ENCODE data around the gene GRK4. TPM values are rescaled to one million over a fixed set of nuclear protein-coding genes. Genes with fewer than 3 reads are reported as not detected.
"Not testable (repeated sequence)": the region's sequence is repeated elsewhere in the genome, so short reads cannot be mapped to it uniquely, and the experiment has no call there.

The GRK4 gene
- polyA plus RNA-seq, 1 donor = 11.2 TPM

DNA sequence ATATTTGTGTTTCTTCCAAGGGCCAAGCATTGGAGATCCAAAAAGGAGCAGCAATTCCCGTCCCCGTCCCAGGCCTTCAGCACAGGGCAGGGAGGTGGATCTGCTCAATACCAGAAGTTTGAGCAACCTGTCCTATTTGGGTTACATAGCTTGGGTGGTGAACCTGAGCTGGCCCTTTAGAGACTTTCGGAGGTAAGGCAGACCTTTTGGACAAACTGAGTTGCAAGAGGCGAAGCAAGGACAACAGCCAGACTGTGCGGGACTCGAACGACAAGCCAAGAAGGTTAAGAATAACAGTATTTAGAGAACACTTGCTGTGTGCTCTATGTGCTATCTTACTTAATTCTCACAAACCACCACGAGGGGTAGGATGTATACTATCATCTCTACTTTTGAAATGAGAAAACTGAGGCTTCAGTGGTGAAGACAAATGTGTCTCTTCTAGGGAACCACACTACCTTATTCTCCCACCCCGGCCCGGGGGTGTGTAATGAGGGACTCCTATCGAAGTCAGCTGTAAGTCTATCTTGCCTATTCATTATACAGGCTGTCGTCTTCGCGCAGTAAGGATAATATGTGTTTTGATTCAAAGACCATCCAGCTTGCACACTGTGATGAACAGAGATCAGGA, 1.4 kb upstream of the GRK4 start:
- no peak for DNase-seq

DNA sequence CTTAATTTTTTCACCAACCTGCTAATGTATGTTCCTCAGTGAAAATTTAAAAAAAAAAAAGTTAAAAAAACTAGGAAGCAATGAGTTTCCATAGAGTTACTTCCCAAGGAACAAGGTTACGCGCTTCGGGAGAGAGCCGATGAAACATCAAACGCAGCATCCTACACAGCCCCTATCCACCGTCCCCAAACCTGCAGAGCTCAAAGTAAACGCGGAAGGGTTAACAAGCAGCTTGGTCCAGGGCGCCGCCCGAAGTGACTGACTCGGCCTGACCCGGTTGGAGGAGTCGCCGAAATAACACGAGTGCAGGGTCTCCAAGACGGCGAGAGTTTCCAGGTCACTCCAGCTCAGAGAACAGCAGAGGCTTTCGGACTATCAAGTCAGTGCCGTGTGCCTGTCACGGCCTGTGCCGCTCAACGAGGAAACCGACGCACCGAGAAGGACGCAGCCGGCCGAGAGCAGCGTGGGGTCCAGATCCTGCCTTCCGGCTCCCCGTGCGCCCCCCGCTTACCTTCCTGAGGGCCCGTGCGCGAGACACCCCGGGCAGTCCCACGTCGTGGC, 677 bp upstream of the GRK4 start:
- no peak for DNase-seq

DNA sequence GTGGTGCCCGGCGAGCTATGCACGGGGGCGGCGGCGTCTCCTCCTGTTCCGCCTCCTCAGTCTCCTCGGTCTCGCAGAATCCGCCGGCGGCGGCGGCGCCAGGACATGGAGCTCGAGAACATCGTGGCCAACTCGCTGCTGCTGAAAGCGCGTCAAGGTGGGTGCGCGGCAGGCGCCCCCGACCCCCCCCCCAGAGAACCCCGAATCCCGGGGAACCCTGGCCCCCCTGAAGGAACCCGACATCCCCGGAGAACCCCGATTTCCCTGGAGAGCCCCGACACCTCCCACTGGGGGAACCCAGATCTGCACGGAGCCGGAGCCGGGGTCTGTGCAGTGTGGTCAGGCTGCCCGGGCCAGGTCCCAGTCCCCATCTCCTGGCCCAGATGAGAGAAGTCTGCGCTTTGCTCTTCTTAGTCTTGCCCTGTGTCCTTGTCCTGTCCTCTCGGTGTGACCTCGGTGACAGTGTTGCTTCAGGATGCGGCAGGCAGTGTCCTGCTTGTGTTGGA, 648 bp downstream of the GRK4 start:
- no peak for DNase-seq

DNA sequence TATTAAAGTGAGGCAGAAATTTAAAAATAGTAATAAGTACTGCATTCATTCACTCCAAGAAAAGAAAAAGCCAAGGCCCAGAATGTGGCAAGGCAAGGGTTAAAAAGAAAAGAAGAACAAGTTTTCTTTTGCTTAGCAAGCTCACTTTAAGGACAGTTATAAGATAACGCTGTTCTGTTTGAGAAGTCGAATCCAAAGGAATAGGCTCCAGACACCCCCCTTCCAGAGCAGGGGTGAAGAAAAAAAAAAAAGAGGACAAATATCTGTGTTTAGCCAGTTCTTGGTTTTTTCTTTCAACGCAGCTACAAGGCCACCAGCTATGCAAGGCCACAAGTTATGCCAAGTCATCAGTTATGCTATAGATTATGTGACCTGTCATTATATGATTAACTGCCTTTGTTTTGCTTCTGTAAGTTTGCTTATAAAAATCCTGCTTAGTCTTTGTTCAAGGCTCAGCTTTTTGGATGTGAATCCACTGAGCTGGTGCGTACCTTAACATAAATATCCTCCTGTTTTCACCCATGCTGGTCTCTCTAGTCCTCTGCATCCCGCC, 1.4 kb downstream of the GRK4 start:
- no peak for DNase-seq

DNA sequence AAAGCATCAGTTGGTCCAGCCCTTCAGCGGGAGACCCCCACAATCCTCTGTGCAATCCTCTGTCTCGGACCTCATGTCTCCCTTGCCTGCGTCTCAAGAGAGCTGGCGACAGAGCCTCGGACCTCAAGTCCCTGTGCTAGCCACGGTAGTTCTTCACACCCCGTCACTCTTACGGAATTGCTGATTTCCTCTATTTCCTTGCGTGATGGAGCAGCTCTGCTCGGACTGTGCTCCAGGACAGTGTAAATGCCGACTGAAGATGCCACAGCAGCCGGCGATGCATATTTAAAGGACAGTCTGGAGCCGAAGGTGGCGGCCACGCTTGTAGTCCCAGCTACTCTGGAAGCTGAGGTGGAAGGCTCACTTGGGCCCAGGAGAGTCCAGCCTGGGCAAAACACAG, 1.9 kb downstream of the GRK4 start:
- no peak for DNase-seq

DNA sequence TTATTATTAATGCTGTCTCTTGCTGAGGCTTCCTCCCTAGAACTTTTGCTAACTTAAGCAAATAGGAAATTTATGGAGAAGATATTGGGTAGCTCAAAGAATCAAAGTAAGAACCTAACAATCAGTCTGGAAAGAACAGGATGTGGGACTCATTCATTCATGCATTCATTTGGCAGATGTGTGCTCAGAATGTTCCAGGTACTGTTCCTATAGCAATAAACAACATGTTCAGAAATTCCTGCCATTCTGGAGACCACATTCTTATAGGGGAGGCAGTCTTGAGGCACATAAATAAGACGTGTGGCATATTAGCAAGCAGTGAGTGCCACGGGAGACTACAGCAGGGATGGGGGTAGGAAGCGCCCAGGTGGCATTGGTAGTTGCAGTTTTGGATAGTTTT, 5.0 kb downstream of the GRK4 start:
- DNase-seq = no peak

DNA sequence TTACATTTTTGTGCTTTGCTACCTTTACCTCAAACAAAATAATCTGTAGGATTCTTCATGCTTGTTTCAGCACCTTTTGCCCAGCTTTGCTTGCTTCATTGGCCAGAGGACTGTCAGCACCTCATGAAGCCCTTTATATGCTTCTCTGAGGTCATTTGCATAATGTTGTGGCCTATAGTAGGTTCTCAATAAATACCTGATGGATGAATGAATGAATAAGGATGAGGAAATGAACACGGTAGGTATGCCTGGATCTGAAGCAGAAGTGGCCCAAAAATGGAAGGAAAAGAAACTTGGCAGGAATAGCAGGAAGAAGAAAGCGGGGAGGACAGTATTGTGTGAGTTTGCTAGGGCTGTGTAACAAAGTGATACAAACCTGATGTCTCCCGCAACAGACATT, 7.9 kb downstream of the GRK4 start:
- no peak for DNase-seq

DNA sequence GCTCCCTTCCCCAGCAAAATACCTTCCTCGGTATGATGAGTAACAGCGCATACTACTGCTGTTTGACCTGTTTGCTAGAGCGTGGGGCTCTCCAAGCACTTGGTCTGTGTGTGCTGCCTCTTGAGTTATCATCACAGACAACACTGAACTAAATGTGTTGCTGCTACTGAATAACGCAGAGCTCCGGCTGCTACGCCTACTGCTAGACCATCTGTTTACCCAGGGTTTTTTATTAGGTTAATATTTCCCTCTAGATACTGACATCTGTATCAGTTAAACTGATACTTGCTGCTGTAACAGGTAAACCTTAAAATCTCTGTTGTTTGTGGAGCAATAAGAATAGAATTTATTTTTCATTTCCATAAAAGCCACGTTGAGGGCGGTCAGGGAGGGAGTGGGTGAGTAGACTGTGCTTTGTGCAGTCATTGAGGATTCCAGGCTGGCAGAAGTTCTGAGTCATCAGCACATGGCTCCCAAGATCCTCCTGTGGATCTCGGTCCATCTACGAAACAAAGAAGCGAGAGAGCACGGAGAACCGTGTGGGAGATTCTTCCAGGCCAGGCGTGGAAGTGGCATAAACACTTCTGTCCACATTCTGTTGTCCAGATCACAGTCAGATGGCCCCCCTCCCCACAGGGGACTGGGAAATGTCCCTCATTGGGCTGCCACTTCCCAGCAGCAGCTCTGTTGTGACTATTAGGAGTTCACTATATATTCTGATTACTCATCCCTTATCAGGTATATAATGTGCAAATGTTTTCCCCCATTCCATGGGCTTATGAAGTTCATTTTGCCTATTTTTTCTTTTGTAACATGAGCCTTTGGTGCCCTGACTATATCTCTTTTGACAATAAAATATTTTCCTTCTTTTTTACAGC, 14.1 kb downstream of the GRK4 start:
- DNase-seq = no peak

DNA sequence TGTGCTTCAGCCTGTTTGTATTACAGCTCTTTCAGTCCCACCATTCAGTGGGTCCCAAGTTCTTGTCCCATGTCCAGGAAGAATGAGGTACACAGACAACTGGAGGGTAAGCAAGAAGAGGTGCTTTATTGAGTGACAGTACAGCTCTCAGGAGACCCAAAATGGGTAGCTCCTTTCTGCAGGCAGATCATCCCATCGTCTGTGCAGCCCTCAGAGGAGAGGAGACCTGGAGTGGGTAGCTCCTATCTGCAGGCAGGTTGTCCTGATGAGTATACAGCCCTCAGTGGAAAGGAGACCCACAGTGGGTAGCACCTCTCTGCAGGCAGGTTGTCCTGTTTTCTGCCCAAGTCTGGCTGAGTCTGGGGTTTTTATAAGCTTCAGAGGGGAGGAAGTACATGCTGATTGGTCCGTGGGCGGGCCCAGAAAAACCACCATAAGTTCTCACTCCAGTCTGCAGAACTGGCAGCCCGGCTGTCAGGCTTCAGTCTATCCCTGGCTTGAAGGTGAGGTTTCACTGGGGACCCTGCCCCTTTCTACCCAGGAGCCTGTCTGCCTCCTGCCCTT, 18.0 kb downstream of the GRK4 start:
- DNase-seq = no peak

DNA sequence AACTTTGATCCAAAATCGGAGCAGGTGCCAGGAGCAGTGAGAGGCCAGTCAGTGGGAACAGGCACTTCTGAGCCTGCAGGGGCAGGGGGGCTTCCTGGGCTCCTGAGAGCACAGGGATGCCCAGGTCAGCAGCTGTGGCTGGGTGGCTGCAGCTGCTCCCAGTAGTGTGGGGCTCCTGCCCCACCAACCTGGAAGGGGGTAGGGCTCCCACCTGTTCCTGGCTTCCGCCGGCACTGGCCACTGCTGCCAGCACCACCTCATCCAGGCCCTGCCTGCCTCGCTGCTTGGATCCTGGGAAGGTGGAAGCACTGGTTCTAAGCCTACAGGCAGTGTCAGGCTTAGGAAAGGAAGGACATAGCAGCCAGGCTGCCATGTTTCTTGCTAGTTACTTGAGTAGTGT, 18.6 kb downstream of the GRK4 start:
- DNase-seq = no peak

DNA sequence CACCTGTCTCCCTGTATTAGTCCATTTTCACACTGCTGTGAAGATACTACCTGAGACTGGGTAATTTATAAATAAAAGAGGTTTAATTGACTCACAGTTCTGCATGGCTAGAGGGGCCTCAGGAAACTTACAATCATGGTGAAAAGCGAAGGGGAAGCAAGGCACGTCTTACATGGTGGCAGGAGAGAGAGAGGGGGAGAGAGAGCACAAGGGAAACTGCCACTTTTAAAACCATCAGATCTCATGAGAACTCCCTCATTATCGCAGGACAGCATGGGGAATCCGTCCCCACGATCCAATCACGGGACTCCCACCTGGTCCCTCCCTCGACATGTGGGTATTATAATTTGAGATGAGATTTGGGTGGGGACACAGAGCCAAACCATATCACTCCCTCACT, 20.3 kb downstream of the GRK4 start:
- not testable (repeated sequence) for DNase-seq

DNA sequence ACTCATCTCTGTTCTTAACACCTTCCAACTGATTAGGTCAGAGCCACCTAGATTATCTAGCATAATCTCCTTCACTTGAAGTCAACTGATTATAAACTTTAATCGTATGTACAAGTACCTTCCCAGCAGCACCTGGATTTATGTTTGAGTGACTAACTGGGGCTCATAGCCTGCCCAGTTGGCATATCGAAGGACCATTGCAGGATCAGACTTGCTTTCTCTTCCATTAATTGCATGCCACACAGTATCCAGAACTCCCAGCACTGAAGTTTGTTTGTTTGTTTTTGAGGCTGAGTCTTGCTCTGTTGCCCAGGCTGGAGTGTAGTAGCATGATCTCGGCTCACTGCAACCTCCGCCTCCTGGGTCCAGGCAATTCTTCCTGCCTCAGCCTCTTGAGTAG, 27.9 kb downstream of the GRK4 start:
- no peak for DNase-seq

DNA sequence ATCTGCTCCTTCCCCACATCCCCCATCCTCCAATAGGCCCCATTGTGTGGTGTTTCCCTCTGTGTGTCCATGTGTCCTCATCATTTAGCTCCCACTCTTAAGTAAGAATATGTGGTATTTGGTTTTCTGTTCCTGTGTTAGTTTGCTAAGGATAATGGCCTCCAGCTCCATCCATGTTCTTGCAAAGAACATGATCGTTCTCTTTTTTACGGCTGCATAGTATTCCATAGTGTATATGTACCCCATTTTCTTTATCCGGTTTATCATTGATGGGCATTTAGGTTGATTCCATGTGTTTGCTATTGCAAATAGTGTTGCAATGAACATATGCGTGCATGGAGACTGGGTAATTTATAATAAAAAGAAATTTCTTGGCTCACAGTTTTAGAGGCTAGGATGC, 31.5 kb downstream of the GRK4 start:
- no peak for DNase-seq

DNA sequence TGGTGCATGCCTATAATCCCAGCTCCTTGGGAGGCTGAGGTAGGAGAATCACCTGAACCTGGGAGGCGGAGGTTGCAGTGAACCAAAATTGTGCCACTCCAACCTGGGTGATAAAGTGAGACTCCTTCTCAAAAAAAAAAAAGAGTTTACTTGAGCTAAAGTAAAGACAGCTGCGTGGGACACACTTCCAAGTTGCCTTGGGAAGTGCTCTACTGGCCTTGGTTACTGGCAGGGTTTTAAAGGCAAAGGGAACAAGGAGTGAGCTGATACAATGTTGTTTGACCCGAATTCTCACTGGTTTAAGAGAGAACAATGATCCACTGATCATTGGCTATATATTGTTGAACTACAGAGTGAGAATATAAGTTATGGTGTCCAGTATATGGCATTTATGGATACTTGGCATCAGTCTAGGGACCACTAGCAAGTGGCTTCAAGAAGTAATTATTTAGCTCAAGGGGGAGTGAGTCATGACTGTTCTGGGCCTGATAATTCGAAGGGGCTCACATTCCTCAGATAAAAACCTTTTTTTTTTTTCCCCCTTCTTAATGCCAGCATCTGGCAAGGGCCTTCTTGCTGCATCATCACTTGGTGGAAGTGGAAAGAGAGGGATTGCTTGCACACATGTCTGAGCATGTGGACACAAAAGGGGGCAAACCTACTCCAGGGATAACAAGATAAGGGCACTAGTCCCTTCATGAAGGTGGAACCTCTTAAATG, 32.3 kb downstream of the GRK4 start:
- no peak for DNase-seq

DNA sequence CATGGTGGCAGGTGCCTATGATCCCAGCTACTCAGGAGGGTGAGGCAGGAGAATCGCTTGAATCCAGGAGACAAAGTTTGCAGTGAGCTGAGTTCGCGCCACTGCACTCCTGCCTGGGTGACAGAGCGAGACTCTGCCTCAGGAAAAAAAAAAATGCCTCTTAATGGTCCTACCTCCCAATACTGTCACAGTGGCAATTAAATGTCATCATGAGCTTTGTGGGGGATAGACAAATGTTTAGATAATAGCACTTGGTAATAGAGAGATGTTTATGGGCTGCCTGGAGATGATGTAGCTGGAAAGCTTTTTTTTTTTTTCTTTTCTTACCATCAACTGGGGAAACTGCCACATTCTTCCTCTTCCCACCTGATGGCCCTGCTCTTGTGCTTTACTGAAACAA, 33.0 kb downstream of the GRK4 start:
- no peak for DNase-seq

DNA sequence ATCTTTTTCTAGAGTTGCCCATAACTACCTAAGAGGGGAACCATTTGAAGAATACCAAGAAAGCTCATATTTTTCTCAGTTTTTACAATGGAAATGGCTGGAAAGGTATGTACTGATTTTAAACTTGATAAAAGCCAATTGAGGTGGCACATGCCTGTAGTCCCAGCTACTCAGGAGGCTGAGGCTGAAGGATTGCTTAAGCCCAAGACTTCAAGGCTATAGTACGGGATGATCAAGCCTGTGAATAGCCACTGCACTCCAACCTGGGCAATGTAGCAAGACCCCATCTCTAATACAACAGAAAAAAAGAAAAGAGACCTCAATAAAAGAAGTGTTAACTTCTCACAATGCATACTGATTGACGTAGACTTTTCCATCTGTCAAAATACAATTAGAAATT, 44.4 kb downstream of the GRK4 start:
- no peak for DNase-seq

DNA sequence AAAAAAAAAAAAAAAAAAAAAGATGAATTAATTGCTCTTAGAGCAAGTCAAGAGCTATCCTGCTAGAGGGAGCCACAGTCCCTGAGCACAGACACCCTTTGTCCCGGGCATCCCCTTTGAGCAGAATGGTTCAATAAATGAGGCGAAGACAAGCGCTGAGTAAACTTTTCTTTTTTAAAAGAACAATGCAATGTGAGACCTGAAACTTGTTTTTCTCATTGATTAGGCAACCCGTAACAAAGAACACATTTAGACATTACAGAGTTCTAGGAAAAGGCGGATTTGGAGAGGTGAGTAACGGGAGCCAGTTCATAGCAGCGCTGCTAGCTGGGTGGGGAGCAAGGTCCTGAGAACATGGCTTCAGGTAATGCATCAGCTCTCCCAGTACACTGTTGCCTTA, 46.1 kb downstream of the GRK4 start:
- no peak for DNase-seq

DNA sequence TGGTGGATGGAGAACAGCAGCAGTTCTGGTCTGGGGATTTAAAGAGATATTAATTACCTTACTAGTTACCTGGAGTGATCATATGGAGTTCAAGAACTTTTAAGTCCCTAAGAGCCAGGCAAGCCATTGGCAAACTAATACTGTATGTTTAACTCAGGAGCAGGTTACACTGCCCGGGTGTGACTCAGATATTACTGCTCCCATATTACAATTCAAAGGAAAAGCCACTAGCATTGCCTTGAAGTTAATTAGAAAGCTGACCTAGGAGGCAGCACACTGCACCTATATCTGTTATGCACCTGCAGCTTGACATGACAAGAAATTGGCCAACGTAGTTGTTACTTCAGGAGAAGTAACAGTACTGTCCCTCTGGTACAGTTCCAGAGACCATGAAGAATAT, 47.2 kb downstream of the GRK4 start:
- DNase-seq = no peak

DNA sequence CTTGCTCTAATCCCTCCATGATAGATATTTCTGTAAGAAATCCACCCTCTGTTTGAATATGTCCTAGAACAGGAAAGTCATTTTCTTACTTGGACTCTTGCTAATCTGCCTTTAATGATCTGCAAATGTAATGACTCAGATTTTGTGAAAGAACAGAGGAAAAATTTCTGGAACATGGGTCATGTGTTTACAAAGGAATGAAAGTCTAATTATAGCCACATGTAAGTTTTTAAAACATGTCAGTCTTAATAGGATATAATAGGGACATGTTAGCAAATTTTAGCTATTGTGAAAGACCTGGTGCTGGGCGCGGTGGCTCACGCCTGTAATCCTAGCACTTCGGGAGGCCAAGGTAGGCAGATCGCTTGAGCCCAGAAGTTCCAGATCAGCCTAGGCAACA, 47.6 kb downstream of the GRK4 start:
- DNase-seq = no peak

DNA sequence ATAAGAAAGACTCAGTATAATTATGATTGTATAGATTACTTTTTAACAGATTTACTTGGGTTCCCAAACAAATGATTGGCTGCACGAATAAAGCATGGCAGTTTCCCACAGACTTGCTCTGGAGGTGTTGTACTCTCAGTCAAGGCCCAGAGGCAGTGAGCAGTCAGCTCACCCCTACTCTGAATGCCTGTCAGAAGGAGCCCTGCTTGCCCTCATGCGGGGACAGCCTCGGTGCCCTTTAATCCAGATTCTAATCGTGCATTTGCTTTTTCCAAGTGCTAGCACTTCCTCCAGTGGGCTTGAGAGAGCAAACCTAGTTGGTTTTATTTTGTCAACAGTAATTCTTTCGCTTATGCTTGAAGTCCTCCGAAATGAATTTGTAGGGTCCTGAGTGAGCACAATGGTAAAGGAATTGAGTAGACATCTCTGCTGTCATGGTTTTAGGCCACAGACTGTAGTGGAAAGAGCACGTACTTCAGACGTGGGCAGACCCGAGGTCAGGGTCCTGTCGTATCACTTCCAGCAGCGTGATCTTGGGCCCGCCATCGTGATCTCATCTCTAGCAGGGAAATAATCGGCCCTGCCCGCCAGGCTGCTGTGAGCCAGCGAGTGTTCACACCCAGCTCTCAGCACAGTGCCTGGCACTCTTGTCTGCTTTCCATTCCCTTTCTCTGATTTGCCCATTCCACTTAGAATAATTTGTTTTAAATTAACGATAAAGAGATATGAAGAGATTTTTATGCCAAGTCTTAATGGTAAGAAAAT, 48.3 kb downstream of the GRK4 start:
- no peak for DNase-seq

DNA sequence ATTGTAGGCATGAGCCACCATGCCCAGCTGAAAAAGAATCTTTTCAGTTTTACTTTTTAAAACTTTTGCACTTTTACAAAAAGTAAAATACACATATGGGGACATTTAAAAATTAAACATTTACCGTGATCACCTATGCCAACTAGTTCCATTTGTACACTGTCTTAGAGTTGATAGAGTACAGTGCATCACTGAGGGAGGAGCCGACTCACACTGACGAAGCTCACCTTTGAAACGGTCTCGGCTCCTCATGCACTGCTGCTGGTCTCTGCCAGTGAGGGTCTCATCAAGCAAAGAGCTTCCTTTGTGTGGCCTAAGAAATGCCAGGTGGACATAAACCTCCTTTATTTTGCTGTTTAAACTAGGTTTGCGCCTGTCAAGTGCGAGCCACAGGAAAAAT, 50.0 kb downstream of the GRK4 start:
- no peak for DNase-seq

Measured in hindlimb muscle (tissue), 1 donor.